ENCODE measurements around the gene IL20. TPM values are rescaled to one million over a fixed set of nuclear protein-coding genes. Genes with fewer than 3 reads are reported as not detected.

IL20 gene
- polyA plus RNA-seq, 2 of the 4 experiments (the other 2 are of a cell fraction) = 0.05 TPM; not detected in 1

DNA sequence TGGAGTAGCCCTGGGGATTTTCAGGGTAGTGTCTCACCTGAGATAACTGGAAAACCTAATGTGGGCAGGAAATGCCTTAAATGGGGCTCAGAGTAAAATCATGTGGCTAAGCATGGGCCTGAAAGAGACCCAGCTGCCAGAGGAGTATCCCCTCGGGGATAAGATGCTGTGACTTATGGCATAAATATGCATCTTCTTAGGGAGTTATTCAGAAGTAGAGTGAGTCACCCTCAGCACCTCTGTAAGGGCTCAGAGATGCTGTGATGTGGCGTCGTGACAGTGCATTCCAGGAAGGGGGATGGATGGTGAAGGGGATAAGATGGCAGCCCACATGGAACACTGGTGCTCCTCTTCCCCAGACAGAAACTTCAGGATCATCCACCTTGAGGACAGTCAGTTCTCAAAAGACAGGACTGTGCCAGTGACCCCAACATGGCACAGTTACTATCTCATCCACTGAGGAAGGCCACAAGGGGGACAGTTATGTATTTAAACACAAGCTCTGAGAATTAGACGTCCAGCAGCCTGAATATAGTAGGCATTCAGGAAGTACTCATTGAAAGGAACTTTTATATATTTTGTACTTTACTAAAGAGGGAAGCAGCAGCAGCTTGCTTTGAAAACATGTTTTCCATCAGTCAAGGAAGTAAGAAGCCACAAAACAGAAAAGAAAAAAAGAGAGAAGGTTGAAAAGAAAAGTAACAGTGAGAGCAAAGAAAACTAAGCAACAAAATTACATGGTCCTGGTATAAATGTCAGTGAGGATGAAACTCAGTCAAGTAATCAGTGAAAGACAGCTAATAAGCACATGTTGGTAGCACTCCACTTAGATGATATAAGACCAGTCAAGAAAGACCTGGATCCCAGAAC, 40.1 kb downstream of the IL20 start (continued):
- TF ChIP-seq ELK1 (IDR thresholded peaks at IDR 0.05; ENCODE audit: low read depth, low read length) (no peak), FOSL2 (IDR thresholded peaks at IDR 0.05) (peak; percentile 63), FOSL2 (CRISPR knock-in tag; IDR thresholded peaks at IDR 0.05) (peak; percentile 84), EHMT2 (IDR thresholded peaks at IDR 0.05; ENCODE audit: low read depth) (no peak), SMC3 (IDR thresholded peaks at IDR 0.05) (no peak), GATA3 (IDR thresholded peaks at IDR 0.05; ENCODE audit: borderline replicate concordance) (peak; percentile 42; the same call in 1 of the 2 replicates), MAFK (IDR thresholded peaks at IDR 0.05; ENCODE audit: partially characterized antibody) (peak; percentile 23), ZFP36 (IDR thresholded peaks at IDR 0.05; ENCODE audit: borderline replicate concordance, partially characterized antibody) (no peak), TFCP2L1 (CRISPR knock-in tag; IDR thresholded peaks at IDR 0.05) (no peak), JUN (IDR thresholded peaks at IDR 0.05) (no peak), RFX5 (IDR thresholded peaks at IDR 0.05) (no peak), USF2 (IDR thresholded peaks at IDR 0.05) (no peak), ZNF302 (CRISPR knock-in tag; IDR thresholded peaks at IDR 0.05) (peak; percentile 15; the same call in 1 of the 2 replicates), HOXB5 (CRISPR knock-in tag; IDR thresholded peaks at IDR 0.05) (0 out of 2 replicates have a peak, but pooled peaks have one; percentile 50), BHLHE40 (IDR thresholded peaks at IDR 0.05; ENCODE audit: low read depth, low read length) (no peak)
- TF ChIP-seq, protein P1, sequence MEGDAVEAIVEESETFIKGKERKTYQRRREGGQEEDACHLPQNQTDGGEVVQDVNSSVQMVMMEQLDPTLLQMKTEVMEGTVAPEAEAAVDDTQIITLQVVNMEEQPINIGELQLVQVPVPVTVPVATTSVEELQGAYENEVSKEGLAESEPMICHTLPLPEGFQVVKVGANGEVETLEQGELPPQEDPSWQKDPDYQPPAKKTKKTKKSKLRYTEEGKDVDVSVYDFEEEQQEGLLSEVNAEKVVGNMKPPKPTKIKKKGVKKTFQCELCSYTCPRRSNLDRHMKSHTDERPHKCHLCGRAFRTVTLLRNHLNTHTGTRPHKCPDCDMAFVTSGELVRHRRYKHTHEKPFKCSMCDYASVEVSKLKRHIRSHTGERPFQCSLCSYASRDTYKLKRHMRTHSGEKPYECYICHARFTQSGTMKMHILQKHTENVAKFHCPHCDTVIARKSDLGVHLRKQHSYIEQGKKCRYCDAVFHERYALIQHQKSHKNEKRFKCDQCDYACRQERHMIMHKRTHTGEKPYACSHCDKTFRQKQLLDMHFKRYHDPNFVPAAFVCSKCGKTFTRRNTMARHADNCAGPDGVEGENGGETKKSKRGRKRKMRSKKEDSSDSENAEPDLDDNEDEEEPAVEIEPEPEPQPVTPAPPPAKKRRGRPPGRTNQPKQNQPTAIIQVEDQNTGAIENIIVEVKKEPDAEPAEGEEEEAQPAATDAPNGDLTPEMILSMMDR (IDR thresholded peaks at IDR 0.05) = no peak
- TF ChIP-seq, protein P2, sequence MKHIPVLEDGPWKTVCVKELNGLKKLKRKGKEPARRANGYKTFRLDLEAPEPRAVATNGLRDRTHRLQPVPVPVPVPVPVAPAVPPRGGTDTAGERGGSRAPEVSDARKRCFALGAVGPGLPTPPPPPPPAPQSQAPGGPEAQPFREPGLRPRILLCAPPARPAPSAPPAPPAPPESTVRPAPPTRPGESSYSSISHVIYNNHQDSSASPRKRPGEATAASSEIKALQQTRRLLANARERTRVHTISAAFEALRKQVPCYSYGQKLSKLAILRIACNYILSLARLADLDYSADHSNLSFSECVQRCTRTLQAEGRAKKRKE (CRISPR knock-in tag; IDR thresholded peaks at IDR 0.05; ENCODE audit: low read depth) = no peak

- ChIA-PET POLR2A (no interaction called here), CTCF (interaction anchor here (0.5 to 5.1 kb wide), 15 partner anchors 11 to 592 kb away, joined by 3 to 50 read pairs (median 5); partner anchors contain the start of gene IL24)
- no peak for TF ChIP-seq KDM1A (IDR thresholded peaks at IDR 0.05; ENCODE audit: low read depth)
- TF ChIP-seq ESRRA (IDR thresholded peaks at IDR 0.05; ENCODE audit: borderline replicate concordance, low read length) = no peak
- no peak for TF ChIP-seq CHD2 (IDR thresholded peaks at IDR 0.05; ENCODE audit: low read length, partially characterized antibody)
- TF ChIP-seq ZSCAN20 (CRISPR knock-in tag; IDR thresholded peaks at IDR 0.05) = no peak
- TF ChIP-seq RAD21 (conservative IDR thresholded peaks at IDR 0.05 in 1 of 2, IDR thresholded peaks at IDR 0.05 in 1 of 2) = peak; percentile 41 to 47; a peak in 3 of 5 replicates
- TF ChIP-seq ZNF302 (CRISPR knock-in tag; IDR thresholded peaks at IDR 0.05) = no peak
- peak; percentile 46 for TF ChIP-seq SMC3 (IDR thresholded peaks at IDR 0.05)
- TF ChIP-seq, protein P1 (IDR thresholded peaks at IDR 0.05) = peak; percentile 45
- TF ChIP-seq TP53 (CRISPR knock-in tag; IDR thresholded peaks at IDR 0.05) = no peak
- no peak for FAIRE-seq
- Histone ChIP-seq H3K9me3 (no peaks in the 10 kb centered on the region), H3K4me2 (no peak overlapping the region), H3K4me3 (no peak overlapping the region), H3K27ac (no peak overlapping the region; a peak in 1 of 6 replicates), H3K4me1 (peaks cover 23% of the 10 kb centered on the region)
- 82% methylated on average over 23 of the region's 23 CpGs for WGBS (ENCODE audit: missing lambda C conversion rate)
- peak in 1 of 2 experiments; percentile 47; a peak in 3 of 6 replicates for ATAC-seq
- peak; percentile 34 to 67 for DNase-seq (ENCODE audit: low read depth in 1 of 2, low spot score in 1 of 2)
Observed at GRCh38 chr1:206907304-206907991, 42.0 kb downstream of the IL20 start.
